ENCODE data around the gene PICALM.

PICALM gene

GRCh38 chr11:86052693-86053641 is 15.9 kb downstream of the PICALM start:
- no peak for DNase-seq (ENCODE audit: low read depth)
- no peak for TF ChIP-seq CTCF (conservative IDR thresholded peaks at IDR 0.05; ENCODE audit: control insufficient read depth, insufficient read depth, low read depth, low read length)
- H3K4me3 ChIP-seq (ENCODE audit: control insufficient read depth, low read depth, low read length), result no peak overlapping the region

GRCh38 chr11:86050196-86050709 is 18.6 kb downstream of the PICALM start:
- DNase-seq (ENCODE audit: low read depth), result no peak
- no peak overlapping the region for H3K4me3 ChIP-seq (ENCODE audit: control insufficient read depth, low read depth, low read length)
- TF ChIP-seq CTCF (conservative IDR thresholded peaks at IDR 0.05; ENCODE audit: control insufficient read depth, insufficient read depth, low read depth, low read length), result no peak

- no peak overlapping the region for H3K4me3 ChIP-seq (ENCODE audit: control insufficient read depth, low read depth, low read length)
- peak; percentile 80 for DNase-seq (ENCODE audit: low read depth)
- TF ChIP-seq CTCF (conservative IDR thresholded peaks at IDR 0.05; ENCODE audit: control insufficient read depth, insufficient read depth, low read depth, low read length), result no peak
These were observed 21.5 kb downstream of the PICALM start for GRCh38 chr11:86047275-86047991.

- TF ChIP-seq CTCF (conservative IDR thresholded peaks at IDR 0.05; ENCODE audit: control insufficient read depth, insufficient read depth, low read depth, low read length), result no peak
- peak; percentile 57 for DNase-seq (ENCODE audit: low read depth)
- H3K4me3 ChIP-seq (ENCODE audit: control insufficient read depth, low read depth, low read length), result no peak overlapping the region
These were observed 22.8 kb downstream of the PICALM start for GRCh38 chr11:86046116-86046515.

GRCh38 chr11:86043765-86044503 is 24.9 kb downstream of the PICALM start:
- no peak overlapping the region for H3K4me3 ChIP-seq (ENCODE audit: control insufficient read depth, low read depth, low read length)
- TF ChIP-seq CTCF (conservative IDR thresholded peaks at IDR 0.05; ENCODE audit: control insufficient read depth, insufficient read depth, low read depth, low read length), result no peak
- no peak for DNase-seq (ENCODE audit: low read depth)

- peak; percentile 92 for DNase-seq (ENCODE audit: low read depth)
- H3K4me3 ChIP-seq (ENCODE audit: control insufficient read depth, low read depth, low read length), result peak overlapping the region; percentile 19
These were observed 26.9 kb downstream of the PICALM start for GRCh38 chr11:86041975-86042378.

More at GRCh38 chr11:86041975-86042378, 26.9 kb downstream of the PICALM start:
- peak; percentile 89 for TF ChIP-seq CTCF (conservative IDR thresholded peaks at IDR 0.05; ENCODE audit: control insufficient read depth, insufficient read depth, low read depth, low read length)

Measured in fibroblast of mammary gland (primary cell).